HepG2 (cell line): ENCODE measurements around the gene CUL1. TPM values are rescaled to one million over a fixed set of nuclear protein-coding genes. Genes with fewer than 3 reads are reported as not detected.

Experiments used
- EEA1 ChIP-seq: sonication (generic); formaldehyde crosslinking; IDR thresholded peaks from 2 replicates; pipeline ENCODE4 v1.5.1; 2020; ENCODE audit warnings: mild to moderate bottlenecking, missing genetic modification reagents, borderline replicate concordance
- EP300 ChIP-seq, 3 experiments: sonication (generic) in 1 of 3; formaldehyde crosslinking in 1 of 3; IDR thresholded peaks; 2 replicates each; pipeline versions ENCODE4 v1.5.1 to v1.6.1; 2011 to 2020; ENCODE audit warnings: low read depth in 2 of 3, low read length in 2 of 3, borderline replicate concordance in 1 of 3, improper control_type of control experiment in 1 of 3, mild to moderate bottlenecking in 1 of 3, missing genetic modification reagents in 1 of 3, moderate library complexity in 1 of 3
- FOXA3 ChIP-seq: IDR thresholded peaks from 2 replicates; pipeline ENCODE4 v1.6.1; 2016; ENCODE audit warnings: missing genetic modification reagents, missing compliant biosample characterization
- LCORL ChIP-seq, 2 experiments: fragments of 450-650 bp in 1 of 2; sonication (generic) in 1 of 2; formaldehyde crosslinking in 1 of 2; IDR thresholded peaks; 2 replicates each; pipeline versions ENCODE4 v1.5.0 to v1.6.1; 2017 to 2020; ENCODE audit warnings: antibody characterized with exemption in 1 of 2, missing genetic modification reagents in 1 of 2
- PITX1 ChIP-seq: sonication (generic); formaldehyde crosslinking; IDR thresholded peaks from 2 replicates; pipeline ENCODE4 v1.5.1; 2020; ENCODE audit warnings: mild to moderate bottlenecking, missing genetic modification reagents
- SALL1 ChIP-seq: sonication (generic); formaldehyde crosslinking; IDR thresholded peaks from 2 replicates; pipeline ENCODE4 v1.8.0; 2022; ENCODE audit warnings: mild to moderate bottlenecking, missing genetic modification reagents
- SOX13 ChIP-seq, 3 experiments: fragments of 450-650 bp in 1 of 3; sonication (generic) in 1 of 3; formaldehyde crosslinking in 1 of 3; IDR thresholded peaks in 2 of 3; conservative IDR thresholded peaks in 1 of 3; 2 replicates each; pipeline versions ENCODE4 v1.5.0 to v1.6.1; 2016 to 2020; ENCODE audit warnings: antibody characterized with exemption in 1 of 3, mild to moderate bottlenecking in 1 of 3, missing compliant biosample characterization in 1 of 3, missing genetic modification reagents in 1 of 3, moderate library complexity in 1 of 3
- TCF7 ChIP-seq: sonication (generic); IDR thresholded peaks from 2 replicates; pipeline ENCODE4 v1.6.1; 2016; ENCODE audit warnings: antibody characterized with exemption, low read depth
- ZFP90 ChIP-seq: sonication (generic); formaldehyde crosslinking; IDR thresholded peaks from 2 replicates; pipeline ENCODE4 v1.8.0; 2022; ENCODE audit warnings: missing genetic modification reagents, mild to moderate bottlenecking, inconsistent platforms, borderline replicate concordance
- ZNF788 ChIP-seq: sonication (generic); formaldehyde crosslinking; IDR thresholded peaks from 2 replicates; pipeline ENCODE4 v1.5.0; 2020; ENCODE audit warnings: mild to moderate bottlenecking, missing genetic modification reagents, borderline replicate concordance
- polyA plus RNA-seq, 8 experiments: library from polyadenylated mRNA; depleted of rRNA in 3 of 8; stranded (reverse) in 7 of 8; unstranded in 1 of 8; fragments of >200 nt; fragmentation: Illumina TruSeq in 4 of 8; extraction: Trizol in 4 of 8; gene quantifications; 2 replicates each; pipeline versions ENCODE4 v1.2.1 to v1.2.3, GENCODE V29; 2011 to 2016; ENCODE audit warnings: low read depth in 4 of 8, missing spikeins in 1 of 8, mixed read lengths in 1 of 8; ENCODE audit not compliant: insufficient read depth in 1 of 8
- total RNA-seq, 5 experiments: library from RNA; depleted of rRNA; stranded (reverse); fragments of >200 nt; fragmentation: Illumina TruSeq; extraction: Trizol; gene quantifications; 2 replicates each; pipeline ENCODE4 v1.2.3, GENCODE V29; 2016; ENCODE audit warnings: low read depth in 1 of 5
- TF ChIP-seq, protein P1 (sequence below): sonication (generic); formaldehyde crosslinking; IDR thresholded peaks from 2 replicates; pipeline ENCODE4 v1.5.1; 2020; ENCODE audit warnings: mild to moderate bottlenecking, missing genetic modification reagents, moderate library complexity

Gene CUL1
- total and polyA plus RNA-seq, 2 of the 13 experiments (the other 11 are each of a cell fraction or from before 2014, with no cell fraction given) = 30.1 to 45.9 TPM

DNA sequence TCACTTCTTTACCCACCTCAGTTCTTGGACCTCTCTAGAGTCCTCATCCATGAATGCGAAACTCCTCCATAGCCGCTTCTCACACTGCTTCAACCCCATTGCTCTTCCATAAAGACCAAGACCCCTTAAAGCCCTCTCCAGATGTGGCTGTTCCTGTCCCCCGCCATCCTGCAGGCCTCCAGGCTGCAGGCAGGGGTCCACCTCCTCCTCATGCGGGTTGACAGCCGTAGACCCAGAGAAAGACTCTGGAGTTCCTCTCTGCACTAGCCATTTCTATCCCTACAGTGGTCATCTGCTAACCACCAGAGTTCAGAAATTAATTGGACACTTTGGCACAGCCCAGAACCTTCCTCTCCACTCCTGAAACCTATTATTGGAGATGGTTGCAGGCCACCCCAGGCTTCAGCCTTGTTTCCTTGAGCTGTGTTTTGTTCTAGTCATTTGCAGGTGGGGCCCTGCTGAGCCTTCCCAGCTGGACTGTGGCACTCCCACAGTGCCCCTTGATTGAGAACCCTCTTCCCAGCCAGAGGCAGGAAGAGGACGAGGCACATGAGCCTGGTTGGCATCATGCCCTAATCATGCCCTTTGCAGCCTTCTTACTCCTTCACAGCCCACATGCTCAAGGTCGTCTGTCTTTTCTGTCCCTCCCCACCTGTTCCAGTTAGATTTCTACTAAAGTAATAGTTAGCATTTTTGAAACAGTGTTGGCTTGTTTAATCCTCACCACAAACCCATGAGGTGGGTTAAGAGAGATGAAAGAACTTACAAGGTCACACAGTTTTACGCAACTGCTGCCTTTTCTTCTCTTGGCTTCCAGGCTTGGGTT lies 23.9 kb downstream of the CUL1 start (continued):
- TF ChIP-seq, protein P1, sequence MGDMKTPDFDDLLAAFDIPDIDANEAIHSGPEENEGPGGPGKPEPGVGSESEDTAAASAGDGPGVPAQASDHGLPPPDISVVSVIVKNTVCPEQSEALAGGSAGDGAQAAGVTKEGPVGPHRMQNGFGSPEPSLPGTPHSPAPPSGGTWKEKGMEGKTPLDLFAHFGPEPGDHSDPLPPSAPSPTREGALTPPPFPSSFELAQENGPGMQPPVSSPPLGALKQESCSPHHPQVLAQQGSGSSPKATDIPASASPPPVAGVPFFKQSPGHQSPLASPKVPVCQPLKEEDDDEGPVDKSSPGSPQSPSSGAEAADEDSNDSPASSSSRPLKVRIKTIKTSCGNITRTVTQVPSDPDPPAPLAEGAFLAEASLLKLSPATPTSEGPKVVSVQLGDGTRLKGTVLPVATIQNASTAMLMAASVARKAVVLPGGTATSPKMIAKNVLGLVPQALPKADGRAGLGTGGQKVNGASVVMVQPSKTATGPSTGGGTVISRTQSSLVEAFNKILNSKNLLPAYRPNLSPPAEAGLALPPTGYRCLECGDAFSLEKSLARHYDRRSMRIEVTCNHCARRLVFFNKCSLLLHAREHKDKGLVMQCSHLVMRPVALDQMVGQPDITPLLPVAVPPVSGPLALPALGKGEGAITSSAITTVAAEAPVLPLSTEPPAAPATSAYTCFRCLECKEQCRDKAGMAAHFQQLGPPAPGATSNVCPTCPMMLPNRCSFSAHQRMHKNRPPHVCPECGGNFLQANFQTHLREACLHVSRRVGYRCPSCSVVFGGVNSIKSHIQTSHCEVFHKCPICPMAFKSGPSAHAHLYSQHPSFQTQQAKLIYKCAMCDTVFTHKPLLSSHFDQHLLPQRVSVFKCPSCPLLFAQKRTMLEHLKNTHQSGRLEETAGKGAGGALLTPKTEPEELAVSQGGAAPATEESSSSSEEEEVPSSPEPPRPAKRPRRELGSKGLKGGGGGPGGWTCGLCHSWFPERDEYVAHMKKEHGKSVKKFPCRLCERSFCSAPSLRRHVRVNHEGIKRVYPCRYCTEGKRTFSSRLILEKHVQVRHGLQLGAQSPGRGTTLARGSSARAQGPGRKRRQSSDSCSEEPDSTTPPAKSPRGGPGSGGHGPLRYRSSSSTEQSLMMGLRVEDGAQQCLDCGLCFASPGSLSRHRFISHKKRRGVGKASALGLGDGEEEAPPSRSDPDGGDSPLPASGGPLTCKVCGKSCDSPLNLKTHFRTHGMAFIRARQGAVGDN = peak; percentile 35
- TF ChIP-seq SOX13 (IDR thresholded peaks at IDR 0.05) = no peak
- TF ChIP-seq SOX13 (CRISPR knock-in tag; conservative IDR thresholded peaks at IDR 0.05 in 1 of 2, IDR thresholded peaks at IDR 0.05 in 1 of 2) = peak in 1 of 2 experiments; percentile 57; a peak in 2 of 4 replicates
- TF ChIP-seq SALL1 = 0 out of 2 replicates have a peak, but pooled peaks have one; percentile 10
- 0 out of 2 replicates have a peak, but pooled peaks have one; percentile 23 for TF ChIP-seq ZNF788
- TF ChIP-seq EEA1 (CRISPR knock-in tag) = no peak
- peak in 1 of 2 experiments; percentile 32; a peak in 1 of 4 replicates for TF ChIP-seq EP300 (IDR thresholded peaks at IDR 0.05; ENCODE audit: low read depth in 2 of 2, low read length in 2 of 2)
- no peak for TF ChIP-seq EP300 (CRISPR knock-in tag; IDR thresholded peaks at IDR 0.05; ENCODE audit: borderline replicate concordance)
- peak; percentile 58 for TF ChIP-seq TCF7
- TF ChIP-seq PITX1 (CRISPR knock-in tag) = peak; percentile 18; the same call in 1 of the 2 replicates
- no peak for TF ChIP-seq LCORL (IDR thresholded peaks at IDR 0.05)
- TF ChIP-seq LCORL (CRISPR knock-in tag; IDR thresholded peaks at IDR 0.05) = peak; percentile 26; the same call in 1 of the 2 replicates
- peak; percentile 34; the same call in 1 of the 2 replicates for TF ChIP-seq FOXA3 (CRISPR knock-in tag)
- 0 out of 2 replicates have a peak, but pooled peaks have one; percentile 36 for TF ChIP-seq ZFP90 (CRISPR knock-in tag)
